Measurements from ENCODE around the gene ABCD1.
A peak's percentile ranks its signal among the peaks of the same experiment; 100 is the strongest.
"Not testable (repeated sequence)": the region's sequence is repeated elsewhere in the genome, so short reads cannot be mapped to it uniquely, and the experiment has no call there.

Gene ABCD1

GRCh38 chrX:153730115-153730514, 5.5 kb downstream of the ABCD1 start:
- DNase-seq (ENCODE audit: low spot score in 2 of 2); H3K4me3 Mint-ChIP-seq; H3K27ac Mint-ChIP-seq; H3K9me3 Mint-ChIP-seq; ATAC-seq (ENCODE audit: low read depth); H3K27me3 Mint-ChIP-seq; H3K4me1 Mint-ChIP-seq: not testable (repeated sequence)
- peaks cover 14% of the 10 kb centered on the region for H3K36me3 Mint-ChIP-seq

DNA sequence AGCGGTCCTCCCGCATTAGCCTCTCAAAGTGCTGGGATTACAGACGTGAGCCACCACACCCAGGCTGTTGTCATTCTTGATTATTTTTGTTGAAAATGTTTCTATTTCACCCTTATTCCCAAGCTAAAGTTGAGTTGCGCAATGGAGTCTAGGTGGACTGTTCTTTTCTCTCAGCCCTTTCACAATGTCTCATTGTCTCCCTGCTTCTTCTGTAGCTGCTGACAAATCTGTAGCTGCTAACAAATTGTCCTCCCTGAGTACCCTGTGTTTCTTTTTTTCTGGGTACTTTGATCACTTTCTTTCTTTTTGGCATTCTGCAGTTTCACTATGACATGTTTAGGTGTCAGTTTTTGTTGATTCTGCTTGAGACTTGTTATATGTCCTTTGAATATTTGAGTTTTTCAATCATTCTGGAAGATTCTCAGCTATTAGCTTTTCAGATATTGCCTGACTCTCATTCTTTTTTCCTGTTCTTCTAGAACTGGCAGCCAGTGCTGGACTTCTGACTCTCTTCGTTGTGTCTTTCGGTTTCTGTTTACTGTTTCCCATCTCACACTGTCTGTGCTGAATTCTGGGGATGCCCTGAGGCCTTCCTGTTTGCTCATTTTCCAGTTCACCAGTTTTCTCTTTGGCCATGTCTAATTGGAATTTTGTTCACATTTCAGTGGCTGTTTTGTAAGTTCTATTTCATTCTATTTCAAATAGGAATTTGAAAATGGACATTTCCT, 6.6 kb downstream of the ABCD1 start:
- DNase-seq (ENCODE audit: low spot score in 2 of 2) (no peak), ATAC-seq (ENCODE audit: low read depth) (no peak)
- no peaks in the 10 kb centered on the region for H3K9me3 Mint-ChIP-seq
- H3K4me1 Mint-ChIP-seq = peaks cover 16% of the 10 kb centered on the region
- H3K4me3 Mint-ChIP-seq = no peak overlapping the region
- H3K36me3 Mint-ChIP-seq = peaks cover 16% of the 10 kb centered on the region
- no peaks in the 10 kb centered on the region for H3K27me3 Mint-ChIP-seq
- peak overlapping the region; percentile 0 for H3K27ac Mint-ChIP-seq

GRCh38 chrX:153731845-153732215, 7.2 kb downstream of the ABCD1 start:
- ATAC-seq (ENCODE audit: low read depth) = no peak
- no peak for DNase-seq (ENCODE audit: low spot score in 2 of 2)
- Mint-ChIP-seq H3K9me3 (no peaks in the 10 kb centered on the region), H3K36me3 (peaks cover 20% of the 10 kb centered on the region), H3K4me3 (no peak overlapping the region), H3K27me3 (no peaks in the 10 kb centered on the region), H3K4me1 (peaks cover 14% of the 10 kb centered on the region), H3K27ac (peak overlapping the region; percentile 0)

- H3K27ac Mint-ChIP-seq = no peak overlapping the region
- H3K9me3 Mint-ChIP-seq = no peaks in the 10 kb centered on the region
Observed at GRCh38 chrX:153732401-153732800, 7.7 kb downstream of the ABCD1 start.

GRCh38 chrX:153733651-153734240, 9.1 kb downstream of the ABCD1 start:
- Mint-ChIP-seq H3K36me3 (peaks cover 20% of the 10 kb centered on the region), H3K27me3 (no peaks in the 10 kb centered on the region), H3K27ac (no peak overlapping the region), H3K4me1 (peaks cover 13% of the 10 kb centered on the region), H3K4me3 (no peak overlapping the region), H3K9me3 (no peaks in the 10 kb centered on the region)
- DNase-seq (ENCODE audit: low spot score in 2 of 2) (no peak), ATAC-seq (ENCODE audit: low read depth) (no peak)

More at GRCh38 chrX:153732401-153732800, 7.7 kb downstream of the ABCD1 start:
- H3K4me1 Mint-ChIP-seq = peaks cover 13% of the 10 kb centered on the region
- no peaks in the 10 kb centered on the region for H3K27me3 Mint-ChIP-seq
- no peak for DNase-seq (ENCODE audit: low spot score in 2 of 2)
- no peak for ATAC-seq (ENCODE audit: low read depth)
- no peak overlapping the region for H3K4me3 Mint-ChIP-seq
- peaks cover 20% of the 10 kb centered on the region for H3K36me3 Mint-ChIP-seq

DNA sequence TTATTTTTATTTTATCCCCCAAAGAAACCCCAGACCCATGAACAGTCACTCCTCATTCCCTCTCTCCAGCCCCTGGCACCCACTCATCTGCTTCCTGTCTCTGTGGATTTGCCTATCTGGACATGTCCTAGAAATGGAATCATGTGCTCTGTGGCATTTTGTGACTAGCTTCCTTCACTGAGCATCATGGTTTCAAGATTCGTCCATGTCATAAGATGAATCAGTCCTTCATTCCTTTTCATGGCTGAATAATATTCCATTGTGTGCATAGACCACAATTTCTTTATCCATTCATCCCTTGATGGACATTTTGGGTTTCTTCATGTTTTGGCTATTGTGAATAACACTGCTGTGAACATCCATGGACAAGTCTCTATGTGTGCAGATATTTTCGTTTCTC, 10.2 kb downstream of the ABCD1 start:
- DNase-seq (ENCODE audit: low spot score in 2 of 2) (no peak), ATAC-seq (ENCODE audit: low read depth) (no peak)
- no peaks in the 10 kb centered on the region for H3K9me3 Mint-ChIP-seq
- peaks cover 20% of the 10 kb centered on the region for H3K36me3 Mint-ChIP-seq
- H3K4me3 Mint-ChIP-seq = no peak overlapping the region
- H3K27ac Mint-ChIP-seq = no peak overlapping the region
- no peaks in the 10 kb centered on the region for H3K27me3 Mint-ChIP-seq
- H3K4me1 Mint-ChIP-seq = peaks cover 13% of the 10 kb centered on the region

DNA sequence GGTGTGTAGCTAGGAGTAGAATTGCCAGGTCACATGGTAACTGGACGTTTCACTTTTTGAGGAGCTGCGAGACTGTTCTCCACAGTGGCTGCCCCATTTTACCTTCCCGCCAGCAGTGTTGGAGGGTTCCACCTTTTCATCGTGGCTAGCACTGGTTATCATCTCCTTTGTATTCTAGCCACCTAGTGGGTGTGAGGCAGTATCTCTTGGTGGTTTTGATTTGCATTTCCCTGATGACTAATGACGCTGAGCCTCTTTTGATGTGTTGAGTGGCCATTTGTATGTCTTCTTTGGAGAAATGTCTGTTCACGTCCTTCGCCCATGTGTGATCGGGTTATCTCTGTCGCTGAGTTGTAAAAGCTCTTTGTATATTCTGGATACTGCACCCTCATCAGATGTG, 10.6 kb downstream of the ABCD1 start:
- Mint-ChIP-seq H3K27ac (peak overlapping the region; percentile 19), H3K4me1 (peaks cover 13% of the 10 kb centered on the region), H3K4me3 (no peak overlapping the region), H3K27me3 (no peaks in the 10 kb centered on the region), H3K9me3 (no peaks in the 10 kb centered on the region), H3K36me3 (peaks cover 20% of the 10 kb centered on the region)
- no peak for DNase-seq (ENCODE audit: low spot score in 2 of 2)
- peak; percentile 98 for ATAC-seq (ENCODE audit: low read depth)

GRCh38 chrX:153736071-153736820, 11.6 kb downstream of the ABCD1 start:
- Mint-ChIP-seq H3K36me3 (peaks cover 15% of the 10 kb centered on the region), H3K4me3 (no peak overlapping the region), H3K4me1 (peaks cover 13% of the 10 kb centered on the region), H3K9me3 (no peaks in the 10 kb centered on the region), H3K27ac (no peak overlapping the region), H3K27me3 (no peaks in the 10 kb centered on the region)
- ATAC-seq (ENCODE audit: low read depth) (no peak), DNase-seq (ENCODE audit: low spot score in 2 of 2) (no peak)

GRCh38 chrX:153736871-153737441, 12.3 kb downstream of the ABCD1 start:
- H3K4me1 Mint-ChIP-seq = peaks cover 15% of the 10 kb centered on the region
- no peaks in the 10 kb centered on the region for H3K9me3 Mint-ChIP-seq
- DNase-seq (ENCODE audit: low spot score in 2 of 2) = no peak
- H3K27me3 Mint-ChIP-seq = no peaks in the 10 kb centered on the region
- ATAC-seq (ENCODE audit: low read depth) = no peak
- peaks cover 10% of the 10 kb centered on the region for H3K36me3 Mint-ChIP-seq
- H3K4me3 Mint-ChIP-seq = no peak overlapping the region
- H3K27ac Mint-ChIP-seq = no peak overlapping the region

DNA sequence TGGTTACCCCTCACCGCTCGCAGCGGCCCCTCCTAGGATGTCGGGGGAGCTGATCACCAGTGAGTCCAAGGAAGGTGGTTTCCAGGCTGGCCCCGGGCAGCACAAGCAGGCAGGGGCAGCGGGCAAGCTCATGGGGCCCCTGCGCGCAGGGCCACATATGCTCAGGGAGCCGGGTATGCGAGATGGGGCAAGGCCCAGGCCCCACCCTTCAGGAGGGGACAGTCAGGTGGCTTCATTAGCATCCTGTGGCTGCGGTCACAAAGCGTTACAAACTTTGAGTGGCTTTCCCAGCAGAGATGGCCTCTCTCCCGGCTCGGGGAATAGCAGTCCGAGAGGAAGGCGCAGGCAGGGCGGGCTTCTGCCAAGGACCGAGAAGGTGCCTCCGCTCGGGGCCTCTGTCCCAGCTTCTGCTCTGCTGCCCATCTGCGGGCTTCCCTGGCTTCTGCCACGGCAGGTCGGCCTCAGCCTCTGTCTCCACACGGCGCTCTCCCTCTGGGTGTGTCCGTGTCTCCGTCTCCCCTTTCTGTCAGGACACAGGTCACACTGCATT, 13.5 kb downstream of the ABCD1 start:
- H3K27me3 Mint-ChIP-seq = no peaks in the 10 kb centered on the region
- H3K4me1 Mint-ChIP-seq = peaks cover 17% of the 10 kb centered on the region
- H3K27ac Mint-ChIP-seq = no peak overlapping the region
- no peak overlapping the region for H3K4me3 Mint-ChIP-seq
- DNase-seq (ENCODE audit: low spot score in 2 of 2) (no peak), ATAC-seq (ENCODE audit: low read depth) (no peak)
- no peaks in the 10 kb centered on the region for H3K9me3 Mint-ChIP-seq
- peaks cover 9% of the 10 kb centered on the region for H3K36me3 Mint-ChIP-seq

- H3K4me3 Mint-ChIP-seq = no peak overlapping the region
Observed at GRCh38 chrX:153739754-153740486, 15.3 kb downstream of the ABCD1 start.

DNA sequence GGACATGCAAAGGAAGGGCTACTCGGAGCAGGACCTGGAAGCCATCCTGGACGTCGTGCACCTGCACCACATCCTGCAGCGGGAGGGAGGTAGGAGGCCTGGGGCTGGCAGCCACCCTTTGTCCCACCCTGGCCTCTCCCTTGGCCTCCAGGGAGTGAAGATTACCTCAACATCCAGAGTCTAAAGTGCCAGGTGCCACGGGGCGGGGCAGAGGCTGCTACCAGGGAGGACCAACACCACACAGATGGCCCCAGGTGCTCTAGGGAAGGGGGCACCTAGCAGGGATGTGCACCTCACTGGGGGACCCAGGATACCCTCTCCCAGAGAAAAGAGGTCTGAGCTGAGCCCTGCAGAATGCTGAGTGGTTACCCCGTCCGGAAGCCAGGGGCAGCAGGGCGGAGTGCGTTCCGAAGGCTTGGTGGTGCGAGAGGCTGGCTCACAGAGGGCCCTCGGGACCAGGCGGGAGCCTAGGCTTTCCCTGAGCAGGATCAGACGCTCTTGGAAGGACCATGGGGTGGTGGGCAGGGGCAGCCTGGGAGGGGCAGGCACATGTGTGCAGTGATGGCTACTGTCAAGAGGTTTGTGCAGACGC, 16.1 kb downstream of the ABCD1 start:
- DNase-seq (ENCODE audit: low spot score in 2 of 2) = no peak
- Mint-ChIP-seq H3K4me3 (no peak overlapping the region), H3K4me1 (peaks cover 12% of the 10 kb centered on the region), H3K9me3 (no peaks in the 10 kb centered on the region), H3K27ac (no peak overlapping the region), H3K36me3 (peaks cover 6% of the 10 kb centered on the region), H3K27me3 (no peaks in the 10 kb centered on the region)
- no peak for ATAC-seq (ENCODE audit: low read depth)

More at GRCh38 chrX:153739754-153740486, 15.3 kb downstream of the ABCD1 start:
- H3K36me3 Mint-ChIP-seq = peaks cover 7% of the 10 kb centered on the region
- no peak for ATAC-seq (ENCODE audit: low read depth)
- no peaks in the 10 kb centered on the region for H3K27me3 Mint-ChIP-seq
- no peak for DNase-seq (ENCODE audit: low spot score in 2 of 2)
- H3K27ac Mint-ChIP-seq = no peak overlapping the region
- no peaks in the 10 kb centered on the region for H3K9me3 Mint-ChIP-seq
- H3K4me1 Mint-ChIP-seq = peaks cover 19% of the 10 kb centered on the region

GRCh38 chrX:153741446-153741845, 16.8 kb downstream of the ABCD1 start:
- Mint-ChIP-seq H3K27me3 (no peaks in the 10 kb centered on the region), H3K27ac (no peak overlapping the region)

More at GRCh38 chrX:153741446-153741845, 16.8 kb downstream of the ABCD1 start:
- peaks cover 4% of the 10 kb centered on the region for H3K36me3 Mint-ChIP-seq
- H3K4me1 Mint-ChIP-seq = peaks cover 11% of the 10 kb centered on the region
- DNase-seq (ENCODE audit: low spot score in 2 of 2) = no peak
- H3K4me3 Mint-ChIP-seq = no peak overlapping the region
- no peaks in the 10 kb centered on the region for H3K9me3 Mint-ChIP-seq
- ATAC-seq (ENCODE audit: low read depth) = no peak

All from memory B cell (primary cell).